ENCODE data around the gene MUC6. TPM values are rescaled to one million over a fixed set of nuclear protein-coding genes. Genes with fewer than 3 reads are reported as not detected.
A peak's percentile ranks its signal among the peaks of the same experiment; 100 is the strongest.

The MUC6 gene
- total RNA-seq, 1 experiment from 2014 or later, result not detected

DNA sequence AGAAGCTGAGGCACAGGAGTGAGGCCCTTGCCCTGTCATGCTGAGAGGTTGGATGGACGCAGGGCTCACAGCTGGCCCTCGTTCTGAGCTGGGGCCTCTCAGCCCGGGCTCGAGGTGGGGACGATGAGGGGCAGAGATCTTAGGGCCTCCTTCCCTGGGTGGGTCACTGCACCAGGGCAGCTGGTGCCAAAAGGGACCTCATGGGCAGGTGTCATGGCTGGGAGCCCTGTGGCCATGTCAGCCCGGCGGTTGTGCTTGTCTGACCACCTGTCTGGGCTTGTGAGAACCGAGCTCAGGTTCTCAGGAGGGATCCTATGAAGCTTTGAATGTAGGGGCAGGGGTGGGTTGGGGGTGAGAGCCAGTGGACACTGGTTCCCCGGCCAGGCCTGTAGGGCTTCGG is 1.8 kb upstream of the MUC6 start:
- Histone ChIP-seq H2BK15ac (ENCODE audit: low read depth, low read length) (no peak overlapping the region), H3K9me3 (ENCODE audit: control insufficient read depth, low read depth, low read length) (no peaks in the 10 kb centered on the region), H2AK5ac (ENCODE audit: insufficient read length, low read length) (no peak overlapping the region), H3K79me1 (ENCODE audit: insufficient read depth, low read depth, low read length, poor library complexity, severe bottlenecking) (no peaks in the 10 kb centered on the region), H3K4ac (ENCODE audit: low read depth, low read length) (no peak overlapping the region), H3K14ac (ENCODE audit: insufficient read depth, low read length) (no peak overlapping the region), H2AFZ (ENCODE audit: low read length) (no peak overlapping the region), H4K5ac (ENCODE audit: insufficient read length, low read depth, low read length) (no peak overlapping the region), H2BK12ac (ENCODE audit: insufficient read length, low read depth, low read length) (no peak overlapping the region), H2BK120ac (ENCODE audit: low read depth, low read length, poor library complexity, severe bottlenecking) (no peak overlapping the region), H3K4me1 (ENCODE audit: insufficient read depth, low read length) (no peaks in the 10 kb centered on the region), H2BK20ac (ENCODE audit: low read depth, low read length, poor library complexity, severe bottlenecking) (no peak overlapping the region), H4K20me1 (ENCODE audit: control insufficient read depth, insufficient read depth, insufficient read length) (no peaks in the 10 kb centered on the region), H3K27ac (ENCODE audit: insufficient read length, low read depth, low read length) (no peak overlapping the region), H3K23ac (ENCODE audit: insufficient read length, low read depth, low read length) (no peak overlapping the region), H4K8ac (replicated peaks; ENCODE audit: insufficient read length, low read depth, low read length) (no peak overlapping the region), H3K23me2 (ENCODE audit: insufficient read length, low read depth, low read length, poor library complexity, severe bottlenecking) (no peaks in the 10 kb centered on the region), H3K56ac (ENCODE audit: insufficient read length, low read depth, low read length) (no peak overlapping the region), H4K91ac (ENCODE audit: insufficient read length, low read depth, low read length) (no peak overlapping the region), H3K4me2 (ENCODE audit: insufficient read depth, insufficient read length, low read length) (no peak overlapping the region), H3T11ph (ENCODE audit: low read length) (no peak overlapping the region), H2BK5ac (ENCODE audit: insufficient read length, low read length) (no peak overlapping the region), H3K18ac (ENCODE audit: insufficient read length, low read depth, low read length) (no peak overlapping the region), H3K79me2 (ENCODE audit: insufficient read depth, low read length) (no peaks in the 10 kb centered on the region), H3K27me3 (ENCODE audit: insufficient read depth, low read length) (no peaks in the 10 kb centered on the region), H3K9ac (ENCODE audit: extremely low read depth, insufficient read length, low read length) (no peak overlapping the region)
- no peaks in the 10 kb centered on the region for H3K36me3 Mint-ChIP-seq (ENCODE audit: insufficient read depth in 1 of 3, low read depth in 3 of 3)
- H3K4me3 Mint-ChIP-seq, result no peak overlapping the region
- H3K4me1 Mint-ChIP-seq, result no peaks in the 10 kb centered on the region
- H3K9me3 Mint-ChIP-seq, result no peaks in the 10 kb centered on the region
- H3K27ac Mint-ChIP-seq, result peak overlapping the region in 2 of 3 experiments; percentile 27 to 55; a peak in 1 of 7 replicates
- no peaks in the 10 kb centered on the region for H3K27me3 Mint-ChIP-seq (ENCODE audit: low read depth)
- no peak for DNase-seq
- no CpG with 5 or more reads among the region's 10 CpGs for whole genome bisulfite sequencing (ENCODE audit: extremely low coverage, insufficient read length, low lambda C conversion rate)
- TF ChIP-seq, protein P1, sequence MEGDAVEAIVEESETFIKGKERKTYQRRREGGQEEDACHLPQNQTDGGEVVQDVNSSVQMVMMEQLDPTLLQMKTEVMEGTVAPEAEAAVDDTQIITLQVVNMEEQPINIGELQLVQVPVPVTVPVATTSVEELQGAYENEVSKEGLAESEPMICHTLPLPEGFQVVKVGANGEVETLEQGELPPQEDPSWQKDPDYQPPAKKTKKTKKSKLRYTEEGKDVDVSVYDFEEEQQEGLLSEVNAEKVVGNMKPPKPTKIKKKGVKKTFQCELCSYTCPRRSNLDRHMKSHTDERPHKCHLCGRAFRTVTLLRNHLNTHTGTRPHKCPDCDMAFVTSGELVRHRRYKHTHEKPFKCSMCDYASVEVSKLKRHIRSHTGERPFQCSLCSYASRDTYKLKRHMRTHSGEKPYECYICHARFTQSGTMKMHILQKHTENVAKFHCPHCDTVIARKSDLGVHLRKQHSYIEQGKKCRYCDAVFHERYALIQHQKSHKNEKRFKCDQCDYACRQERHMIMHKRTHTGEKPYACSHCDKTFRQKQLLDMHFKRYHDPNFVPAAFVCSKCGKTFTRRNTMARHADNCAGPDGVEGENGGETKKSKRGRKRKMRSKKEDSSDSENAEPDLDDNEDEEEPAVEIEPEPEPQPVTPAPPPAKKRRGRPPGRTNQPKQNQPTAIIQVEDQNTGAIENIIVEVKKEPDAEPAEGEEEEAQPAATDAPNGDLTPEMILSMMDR (conservative IDR thresholded peaks at IDR 0.05), result no peak

All from H9 (cell line).